HPDE6-E6E7 (cell line): Measurements from ENCODE around the gene TSNAXIP1.

Experiments
- DNase-seq: peaks from one replicate; pipeline ENCODE4 v3.0.0; 2011; ENCODE audit warnings: missing footprints; ENCODE audit errors: extremely low spot score

Gene TSNAXIP1, protein sequence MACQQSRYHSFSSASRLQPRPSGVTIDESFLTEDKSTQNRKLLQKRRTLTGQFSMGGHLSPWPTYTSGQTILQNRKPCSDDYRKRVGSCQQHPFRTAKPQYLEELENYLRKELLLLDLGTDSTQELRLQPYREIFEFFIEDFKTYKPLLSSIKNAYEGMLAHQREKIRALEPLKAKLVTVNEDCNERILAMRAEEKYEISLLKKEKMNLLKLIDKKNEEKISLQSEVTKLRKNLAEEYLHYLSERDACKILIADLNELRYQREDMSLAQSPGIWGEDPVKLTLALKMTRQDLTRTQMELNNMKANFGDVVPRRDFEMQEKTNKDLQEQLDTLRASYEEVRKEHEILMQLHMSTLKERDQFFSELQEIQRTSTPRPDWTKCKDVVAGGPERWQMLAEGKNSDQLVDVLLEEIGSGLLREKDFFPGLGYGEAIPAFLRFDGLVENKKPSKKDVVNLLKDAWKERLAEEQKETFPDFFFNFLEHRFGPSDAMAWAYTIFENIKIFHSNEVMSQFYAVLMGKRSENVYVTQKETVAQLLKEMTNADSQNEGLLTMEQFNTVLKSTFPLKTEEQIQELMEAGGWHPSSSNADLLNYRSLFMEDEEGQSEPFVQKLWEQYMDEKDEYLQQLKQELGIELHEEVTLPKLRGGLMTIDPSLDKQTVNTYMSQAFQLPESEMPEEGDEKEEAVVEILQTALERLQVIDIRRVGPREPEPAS

DNA sequence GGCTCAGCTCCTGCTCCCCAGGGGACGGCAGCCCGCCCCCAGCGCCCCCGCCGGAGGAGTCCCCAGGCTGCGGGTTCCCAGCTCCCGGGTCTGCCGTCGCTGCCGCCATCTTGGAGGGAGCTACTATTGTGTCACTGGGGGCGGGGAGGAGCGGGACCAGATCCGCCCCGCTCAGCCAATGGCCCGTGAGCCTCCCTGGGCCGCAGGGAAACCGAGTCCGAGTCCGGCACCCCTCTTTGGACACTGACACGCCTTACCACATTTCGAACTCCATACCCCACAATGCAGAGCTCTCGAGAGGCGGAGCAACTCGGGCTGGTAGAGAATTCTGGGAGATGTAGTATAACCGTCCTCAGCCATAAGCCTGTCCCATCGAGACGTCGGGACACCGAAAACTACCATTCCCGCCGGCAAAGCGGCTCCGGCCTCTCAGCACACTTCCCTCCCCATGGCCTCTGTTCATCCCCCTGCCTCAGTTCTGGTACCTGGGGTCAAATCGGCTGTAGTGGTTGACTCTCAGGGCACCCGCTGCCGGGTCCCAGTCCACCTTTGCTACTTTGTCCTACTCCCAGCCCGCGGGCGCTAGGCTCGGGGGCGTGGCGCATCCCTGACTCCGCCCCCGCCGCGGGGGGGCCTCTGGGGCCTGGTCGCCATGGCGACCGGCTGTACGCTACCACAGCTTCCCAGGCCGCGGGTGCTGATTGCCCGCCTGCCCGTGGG is at the start of gene TSNAXIP1, which contains the start of gene RANBP10:
TSNAXIP1 (plus strand) TSS at position 462 of the 720 bp plus-strand sequence. CDS start 261 bp downstream, outside the sequence.
RANBP10 (minus strand) TSS at position 133 of the 720 bp plus-strand sequence; CDS start at position 109, 24 bp downstream.
- peak; percentile 98 for DNase-seq

DNA sequence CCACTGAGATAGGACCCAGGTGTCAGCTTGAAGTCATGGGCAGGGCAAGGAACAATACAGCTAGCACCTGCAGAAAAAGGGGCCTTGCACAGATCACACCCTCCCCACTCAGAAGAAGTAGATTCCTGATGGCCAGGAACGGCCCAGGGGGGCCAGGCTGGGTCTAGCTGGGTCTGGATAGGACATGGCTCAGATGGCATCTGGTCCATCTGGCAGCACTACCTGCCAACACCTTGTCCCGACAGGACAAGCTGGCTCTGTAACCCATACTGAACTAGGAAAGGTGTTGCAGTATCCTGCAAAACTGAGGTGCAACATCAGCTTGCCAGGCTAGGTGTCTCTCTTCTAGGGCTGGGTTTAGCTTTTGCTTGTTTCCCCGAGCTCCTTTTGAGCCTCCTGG is 48.7 kb upstream of the TSNAXIP1 start:
- DNase-seq = no peak

DNA sequence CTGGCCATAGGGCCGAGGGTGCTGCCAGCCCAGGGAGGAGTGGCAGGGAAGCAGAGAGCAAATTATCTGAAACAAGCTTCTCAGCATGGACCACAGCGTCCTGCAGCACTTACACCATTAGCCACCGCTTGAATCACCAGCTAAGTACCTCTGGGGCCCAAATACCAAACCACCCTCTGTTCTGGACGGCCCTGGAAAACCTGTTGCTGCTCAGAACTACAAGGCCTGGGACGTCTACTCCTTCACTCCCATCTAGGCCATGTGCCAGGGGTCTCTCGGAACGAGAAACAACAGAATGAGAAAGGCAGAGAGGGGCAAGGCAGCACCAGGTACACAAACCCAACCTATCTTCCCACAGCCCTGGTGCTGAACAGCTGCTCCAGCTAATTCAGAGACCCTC is 47.7 kb upstream of the TSNAXIP1 start:
- no peak for DNase-seq

DNA sequence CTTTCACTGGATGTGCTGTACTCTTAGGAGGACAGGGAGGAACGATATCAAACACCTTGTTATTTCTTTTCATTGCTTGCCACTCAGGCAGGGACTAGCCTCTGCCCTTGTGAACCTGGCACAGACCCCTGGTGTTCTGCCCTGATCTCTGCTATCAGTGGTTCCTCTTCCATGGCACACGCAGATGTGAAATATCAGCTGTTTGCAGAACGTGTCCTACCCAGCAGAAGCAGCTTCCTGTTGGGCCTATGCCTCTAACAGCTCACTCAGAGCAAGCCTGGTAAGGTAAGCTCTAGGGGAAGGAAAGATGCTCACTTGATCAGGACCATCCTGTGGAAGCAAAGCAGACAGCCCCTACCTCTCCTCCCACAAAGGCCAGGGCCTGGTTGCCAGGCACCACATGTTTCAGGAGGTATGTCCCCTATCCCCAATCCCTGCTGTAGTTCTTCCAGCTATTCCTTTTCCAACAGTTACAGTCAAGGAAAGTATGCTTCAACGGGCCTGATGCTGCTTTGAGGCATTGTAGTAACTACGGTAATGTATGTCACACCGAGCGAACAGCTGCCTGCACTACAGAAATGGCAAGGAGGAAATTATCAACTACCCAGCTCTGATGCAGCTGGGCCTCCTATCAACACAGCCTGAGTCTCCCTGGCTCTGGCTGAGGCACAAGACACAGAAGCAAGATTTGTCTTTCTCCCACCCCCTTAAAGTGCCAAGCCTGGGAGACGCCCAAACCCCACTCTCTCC is 46.3 kb upstream of the TSNAXIP1 start:
- DNase-seq = no peak

DNA sequence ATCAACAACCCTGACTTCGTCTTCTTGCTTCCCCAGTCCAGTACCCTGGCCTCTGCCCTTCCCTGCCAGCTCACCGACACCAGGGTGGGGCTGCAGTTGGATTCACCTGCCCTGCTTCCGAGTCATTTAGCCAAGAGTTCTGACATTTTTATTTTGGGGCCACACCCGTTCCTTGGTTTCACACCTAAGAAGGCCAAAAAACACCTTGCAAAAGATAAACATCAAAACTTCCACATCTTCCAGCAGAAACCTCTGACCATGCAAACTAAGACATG is 45.8 kb upstream of the TSNAXIP1 start:
- DNase-seq = no peak

DNA sequence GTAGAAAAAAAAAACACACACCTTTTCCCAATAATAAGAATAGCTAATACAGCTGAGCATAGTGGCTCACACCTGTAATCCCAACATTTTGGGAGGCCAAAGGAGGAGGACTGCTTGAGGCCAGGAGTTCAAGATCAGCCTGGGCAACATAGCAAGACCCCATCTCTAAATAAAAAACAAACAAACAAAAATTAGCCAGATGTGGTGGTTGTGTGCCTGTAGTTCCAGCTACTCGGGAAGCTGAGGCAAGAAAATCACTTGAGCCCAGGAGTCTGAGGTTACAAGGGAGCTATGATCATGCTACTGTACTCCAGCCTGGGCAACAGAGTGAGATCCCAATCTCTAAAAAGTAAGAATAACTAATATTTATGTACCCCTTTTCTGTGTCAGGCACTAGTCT is 44.8 kb upstream of the TSNAXIP1 start:
- no peak for DNase-seq

DNA sequence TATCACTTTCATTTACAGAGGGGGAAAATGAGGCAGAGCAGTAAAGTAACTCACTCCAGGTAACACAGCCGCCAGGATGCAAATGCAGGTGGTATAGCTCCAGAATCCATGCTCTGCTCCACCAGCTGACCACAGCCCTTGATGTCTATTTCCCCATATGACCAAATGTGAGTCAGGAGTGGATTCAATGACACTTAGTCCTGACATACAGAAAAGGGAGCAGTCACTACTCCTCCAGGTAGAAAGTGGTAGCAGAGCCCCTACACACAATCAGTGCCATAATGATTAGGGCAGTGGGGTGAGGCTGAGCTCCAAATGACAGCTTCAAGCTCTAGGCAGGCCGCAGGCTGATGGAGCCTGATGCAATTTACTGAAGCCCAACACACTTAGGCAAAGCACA is 44.3 kb upstream of the TSNAXIP1 start:
- no peak for DNase-seq

DNA sequence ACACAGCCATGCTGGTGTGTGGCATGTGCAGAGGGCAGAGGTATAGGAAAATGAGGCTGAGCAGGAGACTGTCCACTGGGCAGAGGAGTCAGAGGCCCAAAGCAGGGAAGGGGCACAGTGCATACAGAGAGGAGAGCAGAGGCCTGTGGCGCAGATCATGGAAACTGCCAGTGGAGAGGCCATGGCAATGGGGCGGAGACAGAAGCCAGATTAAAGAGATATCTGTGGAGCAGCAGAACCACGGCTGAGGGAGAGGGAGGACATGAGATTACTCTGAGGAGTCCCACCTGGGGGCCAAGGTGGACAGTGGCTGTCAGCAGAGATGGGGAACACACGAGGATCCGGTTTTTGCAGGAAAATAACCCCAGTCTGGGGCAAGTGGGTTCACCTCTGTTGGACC is 43.6 kb upstream of the TSNAXIP1 start:
- DNase-seq = no peak

DNA sequence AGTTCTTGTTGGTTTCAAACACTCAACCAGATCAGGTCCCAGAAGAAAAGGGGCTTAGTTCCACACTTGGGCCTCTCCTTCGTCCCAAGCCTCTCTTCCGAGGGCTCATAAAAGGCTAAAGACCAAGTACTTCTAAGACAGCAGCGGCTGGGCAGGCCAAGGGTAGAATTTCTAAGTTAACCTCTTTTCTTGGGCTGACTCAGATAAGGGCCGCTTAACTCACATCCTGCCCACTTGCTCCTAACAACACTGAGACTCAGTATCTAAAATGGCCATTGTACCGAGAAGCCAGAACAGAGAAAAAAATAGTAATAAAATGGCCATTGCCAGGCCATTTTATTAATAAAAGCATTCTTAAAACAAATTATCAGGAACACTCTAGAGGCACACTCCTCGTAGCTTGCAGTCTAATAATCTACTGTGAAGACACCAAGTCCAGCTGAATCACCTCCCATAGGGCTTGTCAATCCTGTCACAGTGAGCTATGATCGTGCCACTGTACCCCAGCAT is 42.5 kb upstream of the TSNAXIP1 start:
- no peak for DNase-seq

DNA sequence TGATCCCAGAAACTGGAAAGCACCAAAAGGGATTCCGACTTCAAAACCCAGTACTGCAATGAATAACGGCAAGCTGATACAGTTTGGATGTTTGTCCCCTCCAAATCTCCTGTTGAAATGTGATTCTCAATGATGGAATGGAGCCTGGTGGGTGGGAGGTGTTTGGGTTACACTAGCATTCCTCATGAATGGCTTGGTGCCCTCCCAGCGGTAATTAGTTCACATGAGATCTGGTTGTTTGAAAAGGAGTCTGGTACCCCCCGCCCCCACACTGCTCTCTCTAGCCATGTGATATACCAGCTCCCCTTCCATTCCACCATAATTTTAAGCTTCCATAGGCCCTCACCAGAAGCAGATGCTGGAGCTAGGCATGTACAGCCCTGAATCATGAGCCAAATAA is 40.4 kb upstream of the TSNAXIP1 start:
- DNase-seq = no peak

DNA sequence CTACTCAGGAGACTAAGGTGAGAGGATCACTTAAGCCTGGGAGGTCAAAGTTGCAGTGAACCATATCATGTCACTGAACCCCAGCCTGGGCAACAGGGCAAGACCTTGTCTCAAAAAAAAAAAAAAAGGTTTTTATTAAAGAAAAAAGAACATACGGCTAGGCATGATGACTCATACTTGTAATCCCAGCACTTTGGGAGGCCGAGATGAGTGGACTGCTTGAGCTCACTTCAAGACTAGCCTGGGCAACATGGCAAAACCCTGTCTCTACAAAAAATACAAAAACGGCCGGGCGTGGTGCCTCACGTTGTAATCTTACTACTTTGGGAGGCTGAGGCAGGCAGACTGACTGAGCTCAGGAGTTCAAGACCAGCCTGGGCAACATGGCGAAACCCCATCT is 38.7 kb upstream of the TSNAXIP1 start:
- DNase-seq = no peak

DNA sequence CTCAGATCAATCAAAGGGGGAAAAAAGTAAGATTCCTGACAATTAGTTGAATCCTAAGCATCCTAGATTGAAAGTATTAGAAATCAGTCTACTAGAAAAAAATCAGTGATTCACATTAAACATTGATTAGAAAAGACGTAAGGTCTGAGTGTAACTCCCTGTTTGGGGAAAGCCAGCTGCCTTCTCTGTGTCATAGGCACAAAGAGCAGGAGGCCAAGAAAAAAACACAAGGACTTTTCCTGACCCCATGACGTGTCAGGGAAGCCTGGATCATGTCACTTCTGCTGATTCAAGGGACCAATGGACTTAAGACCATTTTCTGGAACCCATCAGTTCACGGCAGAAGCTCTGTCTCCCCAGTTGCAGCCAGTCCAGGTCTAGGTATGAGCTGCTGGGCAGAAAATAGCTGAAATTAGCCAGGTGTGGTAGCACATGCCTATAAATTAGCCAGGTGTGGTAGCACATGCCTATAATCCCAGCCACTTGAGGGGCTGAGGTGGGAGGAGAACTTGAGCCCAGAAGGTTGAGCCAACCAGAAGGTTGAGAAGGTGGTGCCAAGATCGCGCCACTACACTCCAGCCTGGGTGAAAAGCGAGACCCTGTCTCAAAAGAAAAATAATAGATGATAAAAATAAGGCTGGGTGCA is 36.2 kb upstream of the TSNAXIP1 start:
- no peak for DNase-seq

DNA sequence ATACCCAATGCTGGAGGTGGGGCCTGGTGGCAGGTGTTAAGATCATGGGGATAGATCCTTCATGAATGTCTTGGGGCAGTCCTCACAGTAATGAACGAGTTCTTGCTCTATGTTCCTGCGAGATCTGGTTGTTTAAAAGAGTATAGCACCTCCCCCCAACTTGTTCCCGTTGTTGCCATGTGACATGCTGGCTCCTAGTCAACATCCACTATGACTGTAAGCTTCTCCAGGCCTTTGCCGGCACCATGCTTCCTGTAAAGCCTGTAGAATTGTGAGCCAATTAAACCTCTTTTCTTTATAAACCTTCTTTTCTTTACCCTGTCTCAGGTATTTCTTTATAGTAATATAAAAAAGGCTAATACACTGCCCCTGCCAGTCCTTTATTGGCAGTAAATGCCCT is 33.6 kb upstream of the TSNAXIP1 start:
- DNase-seq = no peak

DNA sequence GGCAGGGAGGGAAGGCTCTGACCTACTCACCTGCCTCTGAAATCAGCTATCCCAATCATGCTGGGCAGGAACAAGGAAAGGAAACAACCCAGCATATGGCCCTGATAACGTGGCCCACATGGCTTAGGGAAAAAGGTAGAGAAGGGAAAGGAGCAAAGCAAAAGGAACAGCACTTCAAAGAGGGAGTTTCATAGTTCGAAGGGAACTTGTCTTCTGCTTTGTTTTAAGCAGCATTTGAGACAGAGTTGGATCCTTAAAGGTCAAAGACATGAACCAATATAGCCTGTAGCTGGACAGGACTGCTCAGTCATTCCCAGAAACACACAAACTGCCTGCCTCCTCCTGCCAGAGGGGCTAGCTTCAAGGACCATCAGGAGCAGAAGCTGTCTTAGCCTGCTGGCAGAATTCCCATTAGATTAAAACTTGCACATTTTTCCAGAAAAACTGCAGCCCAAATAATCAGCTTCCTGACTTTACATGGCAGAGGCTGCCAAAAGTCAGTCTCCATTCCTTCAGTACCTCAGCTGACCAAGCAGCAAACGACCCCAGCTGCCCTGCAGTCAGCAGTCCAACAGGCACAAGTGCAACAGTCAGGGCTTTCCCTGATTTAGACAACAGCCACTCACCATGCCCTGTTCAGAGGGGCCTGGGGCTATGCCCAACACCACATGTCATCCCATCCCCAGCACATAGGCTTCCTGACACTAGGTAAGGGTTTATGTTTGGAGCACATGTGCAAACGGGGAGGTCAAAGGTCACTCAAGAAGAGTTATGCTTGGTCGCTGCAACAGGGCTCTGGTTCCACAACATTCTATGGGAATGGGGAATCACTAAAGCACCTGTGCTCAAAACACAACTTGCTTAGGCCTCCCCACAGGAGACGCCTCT is 32.9 kb upstream of the TSNAXIP1 start:
- no peak for DNase-seq

DNA sequence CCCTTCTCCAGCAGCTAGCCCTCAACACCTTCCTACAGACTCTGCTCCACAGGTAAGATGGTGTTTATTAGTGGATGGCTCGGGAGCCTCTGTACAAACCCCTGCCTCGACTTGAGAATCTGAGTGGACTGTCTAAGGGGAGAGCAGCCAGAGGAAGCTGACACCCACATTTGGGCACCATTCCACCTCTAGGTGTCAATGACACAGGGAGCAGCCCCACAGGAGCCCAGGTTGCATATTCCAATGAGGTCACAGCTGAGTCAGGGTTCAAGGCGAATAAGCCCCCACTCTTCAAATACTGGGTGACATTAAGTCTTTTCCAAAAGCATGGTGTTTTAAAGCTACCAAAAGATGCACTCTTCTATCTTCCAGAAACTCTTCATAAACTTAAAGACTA is 32.2 kb upstream of the TSNAXIP1 start:
- DNase-seq = no peak

DNA sequence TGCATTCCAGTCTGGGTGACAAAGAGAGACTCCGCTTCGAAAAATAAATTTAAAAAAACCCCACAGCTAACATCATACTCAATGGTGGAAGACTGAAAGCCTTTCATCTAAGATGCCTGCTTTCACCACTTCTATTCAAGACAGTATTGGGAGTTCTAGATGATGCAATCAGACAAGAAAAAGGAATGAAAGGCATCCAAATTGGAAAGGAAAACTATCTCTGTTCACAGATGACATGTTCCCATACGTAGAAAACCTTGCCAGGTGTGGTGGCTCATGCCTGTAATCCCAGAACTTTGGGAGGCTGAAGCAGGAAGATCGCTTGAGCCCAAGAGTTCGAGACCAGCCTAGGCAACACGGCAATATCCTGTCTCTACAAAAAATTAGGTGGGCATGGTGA is 31.4 kb upstream of the TSNAXIP1 start:
- DNase-seq = no peak

DNA sequence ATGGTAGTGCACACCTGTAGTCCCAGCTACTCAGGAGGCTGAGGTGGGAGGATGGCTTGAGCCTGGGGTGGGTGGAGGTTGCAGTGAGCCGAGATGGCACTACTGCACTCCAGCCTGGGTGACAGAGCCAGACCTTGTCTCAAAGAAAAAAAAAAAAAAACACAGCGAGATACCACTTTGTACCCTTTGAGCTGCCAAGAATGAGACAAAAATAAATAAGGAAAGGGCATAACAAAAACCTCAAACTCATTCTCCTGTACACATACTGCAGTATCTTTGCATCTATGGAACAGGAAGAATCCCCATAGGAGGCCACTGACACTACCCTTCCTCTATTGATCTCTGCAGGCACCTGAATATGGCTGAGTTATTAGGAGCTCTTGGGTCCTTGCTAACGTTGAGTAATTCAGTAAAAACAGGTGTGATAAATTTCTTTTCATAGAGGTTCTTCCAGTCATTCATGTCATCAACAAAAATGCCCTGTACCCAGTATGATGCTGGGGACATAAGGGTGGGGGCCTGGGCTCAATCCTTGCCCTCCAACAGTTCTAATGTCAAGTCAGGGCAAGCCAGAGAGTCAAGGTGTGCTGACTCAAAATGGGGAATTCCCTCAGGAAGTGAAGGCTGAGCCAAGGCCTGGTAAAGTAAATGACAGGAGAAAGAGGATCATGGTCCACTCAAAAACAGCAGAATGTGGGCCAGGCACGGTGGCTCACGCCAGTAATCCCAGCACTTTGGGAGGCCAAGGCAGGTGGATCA is 27.3 kb upstream of the TSNAXIP1 start:
- peak; percentile 90 for DNase-seq

DNA sequence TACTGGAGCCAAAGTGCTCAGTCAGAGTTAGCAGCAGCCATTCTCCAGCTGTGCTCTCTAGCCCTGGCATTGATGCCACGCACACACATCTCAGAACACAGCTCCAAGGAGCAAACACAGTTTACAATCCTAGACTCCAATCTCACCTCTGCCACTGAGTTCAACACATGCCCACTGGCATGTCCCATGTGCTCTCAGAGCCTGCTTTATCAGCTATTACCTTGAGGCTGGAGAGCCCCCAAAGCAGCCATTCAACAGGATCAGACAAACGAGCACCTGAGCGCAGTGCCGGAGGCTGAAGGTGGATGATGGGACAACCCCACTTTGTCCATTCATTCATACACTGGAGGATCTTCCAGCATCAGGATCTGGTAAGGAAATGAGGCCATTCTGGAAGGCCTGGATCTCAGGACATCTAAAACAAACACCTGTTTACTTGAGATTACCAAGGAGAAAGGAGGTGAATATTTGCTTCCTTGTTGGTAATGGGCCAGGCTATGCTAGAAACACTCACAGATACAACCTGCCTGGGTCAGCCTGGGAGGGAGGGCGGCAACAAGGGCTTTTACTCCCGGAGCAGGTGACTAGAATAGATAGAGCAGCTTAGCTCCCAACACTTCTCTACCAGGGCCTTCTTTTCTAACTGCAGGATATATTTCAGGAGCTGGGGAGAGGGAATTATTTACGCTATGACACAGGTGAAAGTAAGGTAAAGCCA is 25.7 kb upstream of the TSNAXIP1 start:
- no peak for DNase-seq

DNA sequence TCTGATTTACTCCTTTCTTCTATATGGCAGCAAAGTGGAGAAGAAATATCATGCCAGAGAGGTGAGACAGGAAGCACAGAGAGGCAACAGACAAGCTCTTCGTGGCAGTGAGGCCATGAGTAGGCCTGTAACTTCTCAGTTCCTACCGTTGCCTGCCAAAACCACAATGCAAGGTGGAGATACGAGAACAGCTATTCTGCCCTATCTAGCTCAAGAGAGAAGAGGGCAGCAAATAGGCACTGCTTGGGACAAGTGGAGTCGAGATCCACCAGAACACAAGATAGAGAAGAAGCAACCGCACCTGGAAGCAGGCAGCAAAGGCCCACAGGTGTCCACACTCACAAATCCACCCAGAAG is 25.1 kb upstream of the TSNAXIP1 start:
- DNase-seq = no peak
